GM21447 (cell line): ENCODE measurements around the gene POLN.
"Not testable (repeated sequence)": the region's sequence is repeated elsewhere in the genome, so short reads cannot be mapped to it uniquely, and the experiment has no call there.

Source experiments
- ATAC-seq: cut with Tn5 transposase; IDR thresholded peaks from one replicate; pipeline ENCODE4 v1.9.1; 2021; ENCODE audit not compliant: unreplicated experiment

Gene POLN

GRCh38 chr4:2222838-2223237 lies 19.1 kb downstream of the POLN start:
- ATAC-seq, result no peak

GRCh38 chr4:2221378-2221777 lies 20.5 kb downstream of the POLN start:
- not testable (repeated sequence) for ATAC-seq

- no peak for ATAC-seq
Observed at GRCh38 chr4:2220016-2220630, 21.8 kb downstream of the POLN start.

GRCh38 chr4:2219233-2219760 lies 22.6 kb downstream of the POLN start:
- ATAC-seq, result no peak

GRCh38 chr4:2218436-2218835 lies 23.5 kb downstream of the POLN start:
- no peak for ATAC-seq

GRCh38 chr4:2217726-2218125 lies 24.2 kb downstream of the POLN start:
- no peak for ATAC-seq

GRCh38 chr4:2212831-2213230 lies 29.1 kb downstream of the POLN start:
- no peak for ATAC-seq

GRCh38 chr4:2202789-2203188 lies 39.1 kb downstream of the POLN start:
- not testable (repeated sequence) for ATAC-seq

GRCh38 chr4:2194496-2194895 lies 47.4 kb downstream of the POLN start:
- no peak for ATAC-seq

GRCh38 chr4:2193326-2193725 lies 48.6 kb downstream of the POLN start:
- ATAC-seq, result no peak

- no peak for ATAC-seq
Observed at GRCh38 chr4:2186865-2187172, 55.1 kb downstream of the POLN start.

GRCh38 chr4:2186133-2186864 lies 55.6 kb downstream of the POLN start:
- no peak for ATAC-seq

- no peak for ATAC-seq
Observed at GRCh38 chr4:2183394-2183793, 58.5 kb downstream of the POLN start.

GRCh38 chr4:2182994-2183393 lies 58.9 kb downstream of the POLN start:
- no peak for ATAC-seq

GRCh38 chr4:2180410-2180809 lies 61.5 kb downstream of the POLN start:
- ATAC-seq, result no peak

- ATAC-seq, result no peak
Observed at GRCh38 chr4:2179717-2180116, 62.2 kb downstream of the POLN start.

GRCh38 chr4:2178986-2179385 lies 62.9 kb downstream of the POLN start:
- no peak for ATAC-seq

GRCh38 chr4:2177443-2178093 lies 64.4 kb downstream of the POLN start:
- no peak for ATAC-seq

- ATAC-seq, result no peak
Observed at GRCh38 chr4:2175990-2176698, 65.8 kb downstream of the POLN start.

- ATAC-seq, result no peak
Observed at GRCh38 chr4:2174061-2174460, 67.9 kb downstream of the POLN start.

GRCh38 chr4:2172627-2173231 lies 69.2 kb downstream of the POLN start:
- no peak for ATAC-seq
